PC-3 (cell line): Measurements from ENCODE around the gene GLS.

Source experiments
- EZH2phosphoT487 ChIP-seq: fragments of 300-600 bp; sonication (generic); IDR thresholded peaks from 2 replicates; pipeline ENCODE4 v1.6.1; 2018; ENCODE audit warnings: mild to moderate bottlenecking, antibody characterized with exemption, low read length, borderline replicate concordance
- TF ChIP-seq, protein P1 (sequence below): fragments of 300-600 bp; sonication (generic); conservative IDR thresholded peaks from 2 replicates; pipeline ENCODE4 v1.5.1; 2017; ENCODE audit warnings: antibody characterized with exemption, low read depth, mild to moderate bottlenecking, low read length

DNA sequence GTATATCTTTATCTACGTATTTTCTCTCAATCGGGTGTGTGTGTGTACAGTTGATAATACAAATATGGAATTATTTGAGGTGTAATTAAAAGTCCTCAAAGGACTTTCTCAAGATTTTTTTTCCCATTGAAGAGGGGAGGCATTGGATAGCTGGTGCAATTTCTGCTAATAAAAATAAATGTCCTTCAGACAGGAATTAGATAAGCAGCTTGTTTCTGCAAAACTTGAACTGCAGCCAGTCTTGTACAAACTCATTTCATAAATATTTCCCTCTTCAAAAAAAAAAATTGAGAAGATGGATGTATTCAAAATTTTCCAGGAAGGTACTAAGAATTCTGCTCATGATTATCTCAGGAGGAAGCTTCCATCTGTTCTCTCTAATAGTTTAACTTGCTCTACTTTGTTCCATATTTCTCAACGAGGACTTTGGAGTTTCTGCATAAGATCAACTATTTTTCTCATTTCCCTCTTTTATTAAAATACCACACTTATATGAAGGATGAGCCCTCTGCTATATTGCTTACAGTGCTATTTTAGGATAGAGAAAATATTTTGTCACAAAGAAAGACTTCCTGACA is 33.0 kb upstream of the GLS start:
- TF ChIP-seq, protein P1, sequence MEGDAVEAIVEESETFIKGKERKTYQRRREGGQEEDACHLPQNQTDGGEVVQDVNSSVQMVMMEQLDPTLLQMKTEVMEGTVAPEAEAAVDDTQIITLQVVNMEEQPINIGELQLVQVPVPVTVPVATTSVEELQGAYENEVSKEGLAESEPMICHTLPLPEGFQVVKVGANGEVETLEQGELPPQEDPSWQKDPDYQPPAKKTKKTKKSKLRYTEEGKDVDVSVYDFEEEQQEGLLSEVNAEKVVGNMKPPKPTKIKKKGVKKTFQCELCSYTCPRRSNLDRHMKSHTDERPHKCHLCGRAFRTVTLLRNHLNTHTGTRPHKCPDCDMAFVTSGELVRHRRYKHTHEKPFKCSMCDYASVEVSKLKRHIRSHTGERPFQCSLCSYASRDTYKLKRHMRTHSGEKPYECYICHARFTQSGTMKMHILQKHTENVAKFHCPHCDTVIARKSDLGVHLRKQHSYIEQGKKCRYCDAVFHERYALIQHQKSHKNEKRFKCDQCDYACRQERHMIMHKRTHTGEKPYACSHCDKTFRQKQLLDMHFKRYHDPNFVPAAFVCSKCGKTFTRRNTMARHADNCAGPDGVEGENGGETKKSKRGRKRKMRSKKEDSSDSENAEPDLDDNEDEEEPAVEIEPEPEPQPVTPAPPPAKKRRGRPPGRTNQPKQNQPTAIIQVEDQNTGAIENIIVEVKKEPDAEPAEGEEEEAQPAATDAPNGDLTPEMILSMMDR = no peak
- TF ChIP-seq EZH2phosphoT487 = no peak
